Pancreas (tissue), 10 donors: ENCODE measurements around the gene CAMK2N2. TPM values are rescaled to one million over a fixed set of nuclear protein-coding genes. Genes with fewer than 3 reads are reported as not detected.
A peak's percentile ranks its signal among the peaks of the same experiment; 100 is the strongest.

ENCODE experiments used
- ATAC-seq, 4 donors: fragments of 200-7000 bp; cut with Tn5 transposase; one replicate each; pipeline versions ENCODE4 v1.8.0 to v1.9.1; 2020; ENCODE audit warnings: mild to moderate bottlenecking in 4 of 4, moderate library complexity in 4 of 4
- DNase-seq, 6 donors: peaks; one replicate each; pipeline ENCODE4 v3.0.0-alpha.2; 2020
- FAIRE-seq: peaks from 2 replicates; lab custom pipeline; 2012; peaks lifted over from hg19 to GRCh38; lab: Jason Lieb, UNC
- H3K27ac ChIP-seq, 4 donors: fragments of 200-600 bp; sonication (generic); 1 replicate in 3 of 4; 2 replicates in 1 of 4; pipeline versions ENCODE4 v1.5.0 to v1.8.0; 2020
- H3K27me3 ChIP-seq, 4 donors: fragments of 200-600 bp; one replicate each; pipeline ENCODE4 v1.8.0; 2021
- H3K36me3 ChIP-seq, 3 donors: fragments of 200-600 bp; sonication (generic) in 1 of 3; one replicate each; pipeline versions ENCODE4 v1.5.0 to v1.8.0; 2020 to 2021
- H3K4me1 ChIP-seq, 3 donors: fragments of 200-600 bp; one replicate each; pipeline ENCODE4 v1.8.0; 2021
- H3K4me3 ChIP-seq, 4 donors: fragments of 200-600 bp; sonication (generic) in 2 of 4; one replicate each; pipeline versions ENCODE4 v1.5.0 to v1.8.0; 2020 to 2021
- H3K9me3 ChIP-seq, 4 donors: fragments of 200-600 bp; one replicate each; pipeline ENCODE4 v1.8.0; 2021
- WGBS, 2 donors: extraction: QIAGEN DNeasy Blood & Tissue Kit; methylation state at CpG; one replicate each; pipeline ENCODE4 v1.1.7; 2013; 5-methylcytosine and 5-hydroxymethylcytosine counted together
- intact Hi-C, 3 donors: fragments of 100-400 bp; cut with DNase I; formaldehyde crosslinking; loops; one replicate each; pipeline versions ENCODE4 v1.11.1 to v1.14.2; 2022
- polyA plus RNA-seq, 2 donors: library from polyadenylated mRNA; stranded (reverse); fragments of 200-250 nt; gene quantifications; one replicate each; pipeline ENCODE4 v1.2.3, GENCODE V29; 2013
- total RNA-seq, 6 donors: library from RNA; stranded (reverse); fragmentation: NEBNext Ultra II Directional in 4 of 6; extraction: Animal tissue kit (Norgen Biotek cat#: 25700) in 4 of 6; gene quantifications; one replicate each; pipeline versions ENCODE4 v1.2.1 to v1.2.4, GENCODE V29; 2021 to 2023
- TF ChIP-seq, protein P1 (sequence below), 4 donors: fragments of 200-600 bp; sonication (generic) in 3 of 4; IDR thresholded peaks; one replicate each; pipeline versions ENCODE4 v1.5.0 to v1.8.0; 2021; ENCODE audit warnings: antibody characterized with exemption in 4 of 4
- donor health status: healthy with polysubstance abuse.
- donor health status: DM: no; HTN: no; CAD: no; lungs with moderate emphysema.
- donor health status: DM: no; HTN: no; CAD: no.
- donor health status: control.
- donor health status: control.
- donor health status: Bipolar disorder and iron deficiency.
- donor health status: DM: yes; HTN: yes; CAD: no.
- donor health status: DM: no; HTN: no; CAD: no.
- donor health status: DM: no; HTN: no; CAD: no.
- donor health status: DM: yes; HTN: yes; CAD: no.

Gene CAMK2N2
- total and polyA plus RNA-seq, 8 donors = 7.5 to 33.7 (median 15.7) TPM

DNA sequence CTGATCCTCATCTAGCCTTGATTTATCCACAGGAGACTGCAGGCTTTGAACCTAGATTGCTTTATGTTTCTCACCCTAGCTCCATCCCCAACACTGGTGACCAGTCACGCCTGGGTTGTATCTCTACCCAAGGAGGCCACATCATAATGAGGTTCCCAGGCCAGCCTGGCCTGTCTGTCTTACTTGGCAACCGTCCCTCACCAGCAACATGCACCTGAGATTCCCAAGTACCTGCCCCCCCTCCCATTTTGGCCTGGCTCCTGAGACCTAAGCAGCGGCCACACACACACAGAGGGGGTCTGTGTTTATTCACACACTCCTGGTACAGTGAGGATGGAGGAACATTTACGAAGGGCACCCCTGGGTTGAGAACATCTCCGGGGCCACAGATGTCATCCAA lies 2.4 kb downstream of the CAMK2N2 start:
- no peak for ATAC-seq
- Histone ChIP-seq H3K36me3 (no peaks in the 10 kb centered on the region), H3K4me3 (no peak overlapping the region), H3K4me1 (no peaks in the 10 kb centered on the region), H3K27ac (no peak overlapping the region), H3K9me3 (no peaks in the 10 kb centered on the region), H3K27me3 (no peaks in the 10 kb centered on the region)
- WGBS, 2 donors = 85 to 86% methylated on average over 5 of the region's 5 CpGs
- TF ChIP-seq, protein P1, sequence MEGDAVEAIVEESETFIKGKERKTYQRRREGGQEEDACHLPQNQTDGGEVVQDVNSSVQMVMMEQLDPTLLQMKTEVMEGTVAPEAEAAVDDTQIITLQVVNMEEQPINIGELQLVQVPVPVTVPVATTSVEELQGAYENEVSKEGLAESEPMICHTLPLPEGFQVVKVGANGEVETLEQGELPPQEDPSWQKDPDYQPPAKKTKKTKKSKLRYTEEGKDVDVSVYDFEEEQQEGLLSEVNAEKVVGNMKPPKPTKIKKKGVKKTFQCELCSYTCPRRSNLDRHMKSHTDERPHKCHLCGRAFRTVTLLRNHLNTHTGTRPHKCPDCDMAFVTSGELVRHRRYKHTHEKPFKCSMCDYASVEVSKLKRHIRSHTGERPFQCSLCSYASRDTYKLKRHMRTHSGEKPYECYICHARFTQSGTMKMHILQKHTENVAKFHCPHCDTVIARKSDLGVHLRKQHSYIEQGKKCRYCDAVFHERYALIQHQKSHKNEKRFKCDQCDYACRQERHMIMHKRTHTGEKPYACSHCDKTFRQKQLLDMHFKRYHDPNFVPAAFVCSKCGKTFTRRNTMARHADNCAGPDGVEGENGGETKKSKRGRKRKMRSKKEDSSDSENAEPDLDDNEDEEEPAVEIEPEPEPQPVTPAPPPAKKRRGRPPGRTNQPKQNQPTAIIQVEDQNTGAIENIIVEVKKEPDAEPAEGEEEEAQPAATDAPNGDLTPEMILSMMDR (IDR thresholded peaks at IDR 0.05) = no peak
- DNase-seq = peak in 1 of 6 donors; percentile 51
- intact Hi-C loops = no loop called here
- no peak for FAIRE-seq

DNA sequence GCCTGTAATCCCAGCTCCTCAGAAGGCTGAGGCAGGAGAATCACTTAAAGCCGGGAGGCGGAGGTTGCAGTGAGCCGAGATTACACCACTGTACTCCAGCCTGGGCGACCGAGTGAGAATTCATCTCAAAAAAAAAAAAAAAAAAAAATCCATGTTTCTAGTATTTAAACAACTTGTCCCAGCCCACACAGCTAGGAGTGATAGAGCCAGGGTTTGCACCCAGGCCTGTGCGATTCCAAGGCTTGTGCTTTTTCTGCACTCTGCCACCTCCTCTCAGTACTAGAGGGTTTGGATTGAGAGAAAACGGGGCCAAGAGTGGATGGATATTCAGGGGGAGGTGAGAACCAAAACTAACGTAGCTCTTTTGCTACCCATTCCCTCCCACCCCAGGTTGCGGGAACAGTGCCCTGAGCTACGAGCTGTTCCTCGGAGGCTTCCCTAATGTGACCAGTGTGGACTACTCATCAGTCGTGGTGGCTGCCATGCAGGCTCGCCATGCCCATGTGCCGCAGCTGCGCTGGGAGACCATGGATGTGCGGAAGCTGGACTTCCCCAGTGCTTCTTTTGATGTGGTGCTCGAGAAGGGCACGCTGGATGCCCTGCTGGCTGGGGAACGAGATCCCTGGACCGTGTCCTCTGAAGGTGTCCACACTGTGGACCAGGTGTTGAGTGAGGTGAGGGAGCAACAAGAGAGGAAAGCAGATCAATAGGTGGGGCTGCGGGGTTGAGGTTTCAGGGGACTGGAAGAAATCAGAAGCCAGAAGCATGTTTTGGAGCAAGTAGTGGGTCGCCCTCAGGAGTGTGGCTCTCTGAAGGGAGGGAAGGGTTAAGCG lies 4.1 kb downstream of the CAMK2N2 start:
- H3K27me3 ChIP-seq = no peaks in the 10 kb centered on the region
- 90 to 96% methylated on average over 23 of the region's 23 CpGs for WGBS, 2 donors
- FAIRE-seq = no peak

DNA sequence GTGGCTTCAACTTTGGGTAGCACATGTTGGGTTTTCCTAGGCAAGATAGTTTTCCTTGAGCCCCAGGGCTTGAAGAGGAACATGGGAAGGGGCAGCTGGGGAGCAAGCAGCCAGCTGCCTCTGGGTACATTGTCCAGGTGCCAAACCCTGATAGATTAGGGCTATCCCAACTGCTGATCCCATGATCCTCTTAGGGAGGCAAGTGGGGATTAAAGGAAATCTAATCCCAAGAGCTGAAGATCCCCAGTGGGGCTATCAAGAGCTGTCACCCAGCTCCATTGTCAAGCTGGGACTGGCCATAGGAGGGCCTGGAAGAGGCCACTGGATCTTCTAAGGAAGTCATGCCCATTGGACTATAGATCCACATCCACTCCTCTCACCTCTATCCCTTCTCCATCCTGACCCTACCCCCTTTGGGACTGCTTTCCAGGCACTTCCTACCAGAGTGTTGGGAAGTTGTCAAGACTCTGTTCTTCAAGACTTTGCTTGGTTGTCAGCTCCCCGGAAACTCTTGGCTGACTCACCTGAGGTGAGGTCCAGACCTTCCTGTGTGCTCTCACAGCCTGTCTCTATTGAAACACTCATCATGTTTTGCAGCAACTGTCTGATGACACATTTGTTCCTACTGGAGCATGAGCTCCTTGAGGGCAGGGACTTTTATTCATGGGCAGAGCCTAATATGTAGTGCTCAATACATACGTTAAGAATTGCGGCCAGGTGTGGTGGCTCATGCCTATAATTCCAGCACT lies 5.9 kb downstream of the CAMK2N2 start:
- intact Hi-C loops = no loop called here
- FAIRE-seq (no peak), ATAC-seq (no peak), DNase-seq (peak in 1 of 6 donors; percentile 15)
- Histone ChIP-seq H3K4me1 (peaks cover 0 to 3% (median 2%) of the 10 kb centered on the region in 3 donors), H3K9me3 (no peaks in the 10 kb centered on the region), H3K4me3 (no peak overlapping the region), H3K27me3 (no peaks in the 10 kb centered on the region), H3K27ac (no peak overlapping the region), H3K36me3 (no peaks in the 10 kb centered on the region)
- TF ChIP-seq, protein P1 (IDR thresholded peaks at IDR 0.05) = no peak
- WGBS, 2 donors = 93 to 94% methylated on average over 3 of the region's 3 CpGs

More for the DNA sequence above, 4.1 kb downstream of the CAMK2N2 start:
- TF ChIP-seq, protein P1 (IDR thresholded peaks at IDR 0.05) = no peak
- Histone ChIP-seq H3K27ac (no peak overlapping the region), H3K9me3 (no peaks in the 10 kb centered on the region), H3K4me1 (no peaks in the 10 kb centered on the region), H3K36me3 (no peaks in the 10 kb centered on the region), H3K4me3 (no peak overlapping the region)
- DNase-seq (no peak), ATAC-seq (no peak)
- intact Hi-C loops = no loop called here

DNA sequence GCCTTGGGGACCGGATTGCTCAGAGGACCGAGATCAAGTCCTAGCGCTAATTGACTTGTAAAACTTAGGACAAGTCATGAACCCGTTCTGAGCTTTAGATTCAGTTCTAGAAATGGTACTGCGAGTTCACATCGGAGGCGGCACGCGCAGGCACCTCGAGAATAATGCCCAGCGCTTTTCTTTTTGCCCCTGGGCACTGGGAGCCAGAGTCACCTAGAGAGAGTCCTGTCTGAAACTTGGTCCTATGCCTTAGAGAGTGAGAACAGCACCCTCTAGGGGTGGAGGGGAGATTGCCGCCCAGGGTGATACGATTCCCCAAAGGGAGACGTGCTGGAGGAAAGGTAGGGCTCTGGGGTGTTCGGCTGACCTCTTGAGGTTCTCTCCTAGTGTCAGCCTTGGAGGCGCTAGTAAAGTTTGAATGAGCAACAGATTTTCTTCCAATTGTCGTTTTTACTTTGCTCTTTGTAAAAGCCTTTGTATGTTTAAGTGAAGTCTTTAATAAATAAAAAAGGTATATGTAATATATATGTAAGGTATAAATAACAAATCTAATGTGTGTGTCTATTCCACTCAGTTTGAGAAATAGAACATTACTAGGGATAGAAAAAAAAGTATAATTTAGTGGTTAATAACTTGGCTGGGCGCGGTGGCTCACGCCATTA lies 11.1 kb downstream of the CAMK2N2 start:
- peak overlapping the region; percentile 61 to 84 (median 78) for H3K27ac ChIP-seq
- DNase-seq = peak; percentile 84 to 92 (median 91)
- no peaks in the 10 kb centered on the region for H3K9me3 ChIP-seq
- TF ChIP-seq, protein P1 (IDR thresholded peaks at IDR 0.05) = peak; percentile 90 to 94 (median 92)
- H3K27me3 ChIP-seq = no peaks in the 10 kb centered on the region
- H3K4me3 ChIP-seq = peak overlapping the region; percentile 61 to 91 (median 76)
- 12% methylated on average over 20 of the region's 20 CpGs for WGBS, 2 donors
- intact Hi-C loops = no loop called here
- peaks cover 3 to 14% (median 4%) of the 10 kb centered on the region in 3 donors for H3K4me1 ChIP-seq
- peaks cover 0 to 3% (median 0%) of the 10 kb centered on the region in 3 donors for H3K36me3 ChIP-seq
- peak; percentile 71 to 90 (median 79) for ATAC-seq
- FAIRE-seq = no peak
